ENCODE results near the gene SEH1L. TPM values are rescaled to one million over a fixed set of nuclear protein-coding genes. Genes with fewer than 3 reads are reported as not detected.

SEH1L gene
- total RNA-seq, 2 donors from 2014 or later = 77.8 to 94.5 TPM

GRCh38 chr18:12924616-12925015 lies 23.2 kb upstream of the SEH1L start:
- peaks cover 11% of the 10 kb centered on the region for H3K4me1 Mint-ChIP-seq (ENCODE audit: low read depth)
- no peak overlapping the region for H3K27ac Mint-ChIP-seq
- no peak overlapping the region for H3K4me3 Mint-ChIP-seq
- no peaks in the 10 kb centered on the region for H3K36me3 Mint-ChIP-seq (ENCODE audit: insufficient read depth in 2 of 2)
- ATAC-seq (replicated peaks in 1 of 2) = no peak
- H3K27me3 Mint-ChIP-seq (ENCODE audit: low read depth) = peaks cover 6% of the 10 kb centered on the region
- no peaks in the 10 kb centered on the region for H3K9me3 Mint-ChIP-seq
- DNase-seq = no peak

DNA sequence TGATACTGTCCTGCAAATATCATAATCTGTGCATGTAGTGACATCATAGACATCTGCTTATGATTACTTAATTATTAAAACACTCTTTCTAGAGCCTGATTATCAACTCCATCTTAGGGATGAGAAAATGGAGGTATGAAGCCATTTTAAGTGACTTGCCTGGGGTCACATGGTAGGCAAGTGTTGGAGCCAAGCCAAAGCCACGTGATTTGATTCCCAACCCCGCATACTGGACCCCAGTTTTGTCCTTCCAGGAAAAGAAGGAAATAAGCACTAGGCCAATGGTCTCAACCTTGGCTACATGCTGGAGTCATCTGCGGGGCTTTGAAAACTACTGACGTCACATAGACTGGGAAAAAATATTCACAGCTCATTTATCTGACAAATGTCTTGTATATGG lies 19.6 kb upstream of the SEH1L start:
- no peaks in the 10 kb centered on the region for H3K9me3 Mint-ChIP-seq
- H3K27me3 Mint-ChIP-seq (ENCODE audit: low read depth) = no peaks in the 10 kb centered on the region
- no peak for ATAC-seq (replicated peaks in 1 of 2)
- no peaks in the 10 kb centered on the region for H3K4me1 Mint-ChIP-seq (ENCODE audit: low read depth)
- H3K4me3 Mint-ChIP-seq = no peak overlapping the region
- no peak for DNase-seq
- H3K36me3 Mint-ChIP-seq (ENCODE audit: insufficient read depth in 2 of 2) = no peaks in the 10 kb centered on the region
- no peak overlapping the region for H3K27ac Mint-ChIP-seq

- DNase-seq (no peak), ATAC-seq (replicated peaks in 1 of 2) (no peak)
- Mint-ChIP-seq H3K4me3 (no peak overlapping the region), H3K4me1 (ENCODE audit: low read depth) (no peaks in the 10 kb centered on the region), H3K9me3 (no peaks in the 10 kb centered on the region), H3K36me3 (ENCODE audit: insufficient read depth in 2 of 2) (no peaks in the 10 kb centered on the region), H3K27me3 (ENCODE audit: low read depth) (no peaks in the 10 kb centered on the region), H3K27ac (no peak overlapping the region)
Measured at GRCh38 chr18:12928641-12929040, 19.2 kb upstream of the SEH1L start.

GRCh38 chr18:12929477-12930083 lies 18.2 kb upstream of the SEH1L start:
- peaks cover 3% of the 10 kb centered on the region for H3K4me1 Mint-ChIP-seq (ENCODE audit: low read depth)
- no peak overlapping the region for H3K4me3 Mint-ChIP-seq
- DNase-seq = no peak
- H3K27me3 Mint-ChIP-seq (ENCODE audit: low read depth) = peaks cover 4% of the 10 kb centered on the region
- H3K9me3 Mint-ChIP-seq = no peaks in the 10 kb centered on the region
- no peak for ATAC-seq (replicated peaks in 1 of 2)
- no peaks in the 10 kb centered on the region for H3K36me3 Mint-ChIP-seq (ENCODE audit: insufficient read depth in 2 of 2)
- no peak overlapping the region for H3K27ac Mint-ChIP-seq

DNA sequence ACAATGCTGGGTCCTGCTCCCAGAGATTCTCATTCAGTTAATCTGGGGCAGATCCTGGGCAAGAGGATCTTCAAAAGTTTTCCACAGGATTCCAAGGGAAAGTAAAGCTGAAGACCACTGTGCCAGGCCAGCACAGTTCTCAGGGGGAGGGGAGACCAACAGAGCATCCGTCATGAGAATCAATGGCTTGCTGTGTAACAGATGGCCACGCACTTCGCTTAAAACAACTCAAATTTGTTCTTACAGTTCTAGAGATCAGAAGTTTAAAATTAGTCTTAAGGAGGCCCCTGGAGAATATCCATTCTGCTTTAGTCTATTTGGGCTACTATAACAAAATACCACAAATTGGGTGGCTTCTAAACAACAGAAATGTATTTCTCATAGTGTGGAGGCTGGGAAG lies 17.4 kb upstream of the SEH1L start:
- H3K36me3 Mint-ChIP-seq (ENCODE audit: insufficient read depth in 2 of 2) = no peaks in the 10 kb centered on the region
- DNase-seq (no peak), ATAC-seq (replicated peaks in 1 of 2) (no peak)
- H3K27me3 Mint-ChIP-seq (ENCODE audit: low read depth) = peaks cover 6% of the 10 kb centered on the region
- no peak overlapping the region for H3K27ac Mint-ChIP-seq
- H3K4me1 Mint-ChIP-seq (ENCODE audit: low read depth) = peaks cover 6% of the 10 kb centered on the region
- H3K4me3 Mint-ChIP-seq = no peak overlapping the region
- H3K9me3 Mint-ChIP-seq = no peaks in the 10 kb centered on the region

- H3K4me3 Mint-ChIP-seq = no peak overlapping the region
- no peak for DNase-seq
- H3K9me3 Mint-ChIP-seq = no peaks in the 10 kb centered on the region
- H3K36me3 Mint-ChIP-seq (ENCODE audit: insufficient read depth in 2 of 2) = no peaks in the 10 kb centered on the region
- peaks cover 6% of the 10 kb centered on the region for H3K4me1 Mint-ChIP-seq (ENCODE audit: low read depth)
- ATAC-seq (replicated peaks in 1 of 2) = no peak
- no peak overlapping the region for H3K27ac Mint-ChIP-seq
- H3K27me3 Mint-ChIP-seq (ENCODE audit: low read depth) = peaks cover 6% of the 10 kb centered on the region
Measured at GRCh38 chr18:12930908-12931307, 16.9 kb upstream of the SEH1L start.

GRCh38 chr18:12933327-12933726 lies 14.5 kb upstream of the SEH1L start:
- no peak overlapping the region for H3K4me3 Mint-ChIP-seq
- no peak for ATAC-seq (replicated peaks in 1 of 2)
- peaks cover 6% of the 10 kb centered on the region for H3K4me1 Mint-ChIP-seq (ENCODE audit: low read depth)
- H3K9me3 Mint-ChIP-seq = no peaks in the 10 kb centered on the region
- no peak overlapping the region for H3K27ac Mint-ChIP-seq
- DNase-seq = no peak
- H3K27me3 Mint-ChIP-seq (ENCODE audit: low read depth) = peaks cover 6% of the 10 kb centered on the region
- H3K36me3 Mint-ChIP-seq (ENCODE audit: insufficient read depth in 2 of 2) = no peaks in the 10 kb centered on the region

GRCh38 chr18:12934454-12935071 lies 13.2 kb upstream of the SEH1L start:
- Mint-ChIP-seq H3K9me3 (no peaks in the 10 kb centered on the region), H3K27ac (no peak overlapping the region), H3K4me1 (ENCODE audit: low read depth) (peaks cover 6% of the 10 kb centered on the region), H3K36me3 (ENCODE audit: insufficient read depth in 2 of 2) (no peaks in the 10 kb centered on the region), H3K4me3 (no peak overlapping the region), H3K27me3 (ENCODE audit: low read depth) (peaks cover 6% of the 10 kb centered on the region)
- DNase-seq (peak; percentile 69 to 76), ATAC-seq (replicated peaks in 1 of 2) (peak; percentile 82 to 84)

GRCh38 chr18:12939162-12939561 lies 8.6 kb upstream of the SEH1L start:
- Mint-ChIP-seq H3K4me1 (ENCODE audit: low read depth) (peaks cover 6% of the 10 kb centered on the region), H3K9me3 (no peaks in the 10 kb centered on the region), H3K27me3 (ENCODE audit: low read depth) (peaks cover 6% of the 10 kb centered on the region), H3K36me3 (ENCODE audit: insufficient read depth in 2 of 2) (no peaks in the 10 kb centered on the region), H3K4me3 (no peak overlapping the region), H3K27ac (no peak overlapping the region)
- DNase-seq (no peak), ATAC-seq (replicated peaks in 1 of 2) (no peak)

DNA sequence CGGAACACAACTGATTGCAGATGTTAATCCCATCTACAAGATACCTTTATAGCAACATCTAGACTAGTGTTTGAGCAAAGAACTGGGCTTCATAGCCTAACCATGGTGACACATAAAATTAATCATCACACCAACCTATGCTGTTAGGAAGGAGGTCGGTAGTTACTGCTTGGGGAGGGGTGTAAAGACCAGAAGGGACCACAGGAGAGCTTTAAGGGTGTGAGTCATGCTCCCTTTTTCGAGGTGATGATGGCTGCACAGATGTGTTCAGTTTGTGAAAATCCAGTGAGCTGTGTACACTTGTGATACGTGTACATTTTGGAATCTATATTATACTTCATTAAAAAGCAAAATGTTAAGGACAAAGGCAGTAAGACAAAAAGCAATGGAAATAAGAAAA lies 4.6 kb upstream of the SEH1L start:
- no peak overlapping the region for H3K27ac Mint-ChIP-seq
- ATAC-seq (replicated peaks in 1 of 2) (no peak), DNase-seq (peak in 1 of 2 donors; percentile 20)
- peaks cover 0 to 1% of the 10 kb centered on the region in 2 donors for H3K36me3 Mint-ChIP-seq (ENCODE audit: insufficient read depth in 2 of 2)
- peaks cover 21% of the 10 kb centered on the region for H3K4me1 Mint-ChIP-seq (ENCODE audit: low read depth)
- H3K27me3 Mint-ChIP-seq (ENCODE audit: low read depth) = no peaks in the 10 kb centered on the region
- H3K9me3 Mint-ChIP-seq = no peaks in the 10 kb centered on the region
- no peak overlapping the region for H3K4me3 Mint-ChIP-seq

- ATAC-seq (replicated peaks in 1 of 2) (no peak), DNase-seq (no peak)
- peaks cover 4 to 7% of the 10 kb centered on the region in 2 donors for H3K36me3 Mint-ChIP-seq (ENCODE audit: insufficient read depth in 2 of 2)
- no peak overlapping the region for H3K4me3 Mint-ChIP-seq
- H3K27me3 Mint-ChIP-seq (ENCODE audit: low read depth) = no peaks in the 10 kb centered on the region
- H3K27ac Mint-ChIP-seq = no peak overlapping the region
- peaks cover 30% of the 10 kb centered on the region for H3K4me1 Mint-ChIP-seq (ENCODE audit: low read depth)
- no peaks in the 10 kb centered on the region for H3K9me3 Mint-ChIP-seq
Measured at GRCh38 chr18:12944709-12945108, 3.1 kb upstream of the SEH1L start.

GRCh38 chr18:12946549-12947284 lies 1.1 kb upstream of the SEH1L start:
- H3K36me3 Mint-ChIP-seq (ENCODE audit: insufficient read depth in 2 of 2) = peaks cover 5 to 12% of the 10 kb centered on the region in 2 donors
- H3K4me1 Mint-ChIP-seq (ENCODE audit: low read depth) = peaks cover 49% of the 10 kb centered on the region
- no peaks in the 10 kb centered on the region for H3K9me3 Mint-ChIP-seq
- H3K27ac Mint-ChIP-seq = peak overlapping the region; percentile 89
- peak overlapping the region; percentile 87 to 96 for H3K4me3 Mint-ChIP-seq
- ATAC-seq (replicated peaks in 1 of 2) (no peak), DNase-seq (no peak)
- H3K27me3 Mint-ChIP-seq (ENCODE audit: low read depth) = no peaks in the 10 kb centered on the region

GRCh38 chr18:12948050-12948804 lies 416 bp downstream of the SEH1L start:
- Mint-ChIP-seq H3K4me1 (ENCODE audit: low read depth) (peaks cover 61% of the 10 kb centered on the region), H3K4me3 (peak overlapping the region; percentile 87 to 90), H3K9me3 (no peaks in the 10 kb centered on the region), H3K27ac (peak overlapping the region; percentile 78), H3K36me3 (ENCODE audit: insufficient read depth in 2 of 2) (peaks cover 7 to 17% of the 10 kb centered on the region in 2 donors), H3K27me3 (ENCODE audit: low read depth) (no peaks in the 10 kb centered on the region)
- ATAC-seq (replicated peaks in 1 of 2) (peak; percentile 86 to 87), DNase-seq (peak; percentile 97 to 98)

Measured in activated T-cell treated with anti-CD3 and anti-CD28 coated beads, Interleukin-2, amount 50 U/mL, for 72 hours (primary cell).